GM23248 (cell line): ENCODE data around the gene KIF18A. TPM values are rescaled to one million over a fixed set of nuclear protein-coding genes. Genes with fewer than 3 reads are reported as not detected.

ENCODE experiments used
- DNase-seq: peaks from one replicate; pipeline ENCODE4 v3.0.0-alpha.2; 2015
- H2AFZ ChIP-seq: fragments of 200-600 bp; sonication (generic); 2 replicates; pipeline ENCODE4 v1.6.1; 2016; ENCODE audit warnings: antibody characterized with exemption
- H3F3A ChIP-seq: fragments of 200-600 bp; sonication (generic); 2 replicates; pipeline ENCODE4 v1.6.1; 2016; ENCODE audit warnings: mild to moderate bottlenecking, antibody characterized with exemption, mixed run types; ENCODE audit not compliant: insufficient read depth
- H3K27ac ChIP-seq: fragments of 200-600 bp; sonication (generic); 2 replicates; pipeline ENCODE4 v1.5.1; 2016; ENCODE audit warnings: mild to moderate bottlenecking
- H3K27me3 ChIP-seq: fragments of 200-600 bp; sonication (generic); replicated peaks from 2 replicates; pipeline ENCODE4 v1.6.1; 2016; ENCODE audit warnings: mild to moderate bottlenecking; ENCODE audit not compliant: insufficient read depth
- H3K36me3 ChIP-seq: fragments of 200-600 bp; sonication (generic); 2 replicates; pipeline ENCODE4 v1.6.1; 2016; ENCODE audit warnings: low read depth, mild to moderate bottlenecking
- H3K4me1 ChIP-seq: fragments of 200-600 bp; sonication (generic); 2 replicates; pipeline ENCODE4 v1.6.1; 2016; ENCODE audit warnings: mild to moderate bottlenecking; ENCODE audit not compliant: insufficient read depth
- H3K4me2 ChIP-seq: fragments of 200-600 bp; sonication (generic); one replicate; pipeline ENCODE4 v1.6.1; 2016; ENCODE audit warnings: mild to moderate bottlenecking; ENCODE audit not compliant: unreplicated experiment
- H3K4me3 ChIP-seq: fragments of 200-600 bp; sonication (generic); 2 replicates; pipeline ENCODE4 v1.5.1; 2016; ENCODE audit warnings: mild to moderate bottlenecking
- H3K79me2 ChIP-seq: fragments of 200-600 bp; sonication (generic); 2 replicates; pipeline ENCODE4 v1.6.1; 2016; ENCODE audit warnings: mild to moderate bottlenecking; ENCODE audit not compliant: insufficient read depth
- H3K9ac ChIP-seq: fragments of 200-600 bp; sonication (generic); 2 replicates; pipeline ENCODE4 v1.6.1; 2016; ENCODE audit warnings: mild to moderate bottlenecking
- H3K9me2 ChIP-seq: fragments of 200-600 bp; sonication (generic); 2 replicates; pipeline ENCODE4 v1.6.1; 2016; ENCODE audit warnings: mixed run types, mild to moderate bottlenecking, moderate library complexity; ENCODE audit not compliant: insufficient read depth
- H3K9me3 ChIP-seq: fragments of 200-600 bp; sonication (generic); one replicate; pipeline ENCODE4 v1.6.1; 2017; ENCODE audit warnings: low read depth
- H4K20me1 ChIP-seq: fragments of 200-600 bp; sonication (generic); 2 replicates; pipeline ENCODE4 v1.6.0; 2016; ENCODE audit not compliant: insufficient read depth
- EZH2 ChIP-seq: fragments of 200-600 bp; sonication (generic); IDR thresholded peaks from 2 replicates; pipeline ENCODE4 v1.6.1; 2018; ENCODE audit warnings: antibody characterized with exemption, mild to moderate bottlenecking; ENCODE audit not compliant: insufficient read depth, poor library complexity, severe bottlenecking
- EZH2phosphoT487 ChIP-seq: fragments of 200-600 bp; sonication (generic); IDR thresholded peaks from 2 replicates; pipeline ENCODE4 v1.6.1; 2018; ENCODE audit warnings: antibody characterized with exemption, moderate library complexity, mild to moderate bottlenecking, low read depth; ENCODE audit not compliant: insufficient read depth
- WGBS, 2 experiments: methylation state at CpG; one replicate each; pipeline ENCODE4 v1.1.6; 2015 to 2017; ENCODE audit warnings: low lambda C conversion rate in 2 of 2, low coverage in 1 of 2; ENCODE audit errors: missing lambda C conversion rate in 2 of 2; 5-methylcytosine and 5-hydroxymethylcytosine counted together
- in situ Hi-C: fragments of 300-500 bp; cut with MboI; formaldehyde crosslinking; loops from 2 replicates; pipeline ENCODE4 v1.15.0; 2020
- polyA plus RNA-seq: library from polyadenylated mRNA; unstranded; fragments of >200 nt; fragmentation: Nextera tagmentation; extraction: Ambion mirVana; gene quantifications from 2 replicates; pipeline ENCODE4 v1.2.1, GENCODE V29; 2016
- total RNA-seq: library from RNA; depleted of rRNA; stranded (reverse); fragments of >200 nt; shearing (Covaris generic); gene quantifications from 2 replicates; pipeline ENCODE4 v1.2.3, GENCODE V29; 2014

Gene KIF18A
- total and polyA plus RNA-seq, 2 experiments from 2014 or later = 7.8 to 9.1 TPM

DNA sequence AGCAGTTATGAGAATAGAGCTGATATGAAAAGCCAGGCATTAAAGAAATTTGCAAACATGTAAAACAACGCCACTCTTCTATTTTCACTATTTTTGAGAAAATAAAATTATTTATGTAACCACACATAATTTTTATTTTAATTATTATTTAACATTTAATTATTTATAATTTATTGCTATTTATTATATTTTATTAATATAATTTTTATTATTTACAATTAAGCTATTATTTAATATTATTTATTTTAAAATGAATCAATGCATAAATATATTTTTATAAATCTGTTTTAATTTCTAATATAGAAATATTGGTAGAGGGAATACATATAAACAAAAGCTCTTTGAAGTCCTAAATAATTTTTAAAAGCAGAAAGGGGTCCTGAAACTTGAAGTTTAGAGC, 36.7 kb downstream of the KIF18A start:
- Histone ChIP-seq H3K4me3 (no peak overlapping the region), H4K20me1 (no peaks in the 10 kb centered on the region), H3K27ac (no peak overlapping the region), H3K79me2 (no peaks in the 10 kb centered on the region), H3K4me2 (no peak overlapping the region), H2AFZ (no peak overlapping the region), H3K9me3 (no peaks in the 10 kb centered on the region), H3K9ac (no peak overlapping the region), H3K4me1 (peaks cover 12% of the 10 kb centered on the region), H3K27me3 (no peaks in the 10 kb centered on the region), H3K9me2 (no peaks in the 10 kb centered on the region), H3K36me3 (peaks cover 9% of the 10 kb centered on the region; the same call in 1 of the 2 replicates), H3F3A (no peaks in the 10 kb centered on the region)
- WGBS, 2 experiments = 94 to 100% methylated on average over 1 of the region's 1 CpG
- no peak for TF ChIP-seq EZH2phosphoT487
- TF ChIP-seq EZH2 = no peak
- in situ Hi-C loops = no loop called here
- no peak for DNase-seq

DNA sequence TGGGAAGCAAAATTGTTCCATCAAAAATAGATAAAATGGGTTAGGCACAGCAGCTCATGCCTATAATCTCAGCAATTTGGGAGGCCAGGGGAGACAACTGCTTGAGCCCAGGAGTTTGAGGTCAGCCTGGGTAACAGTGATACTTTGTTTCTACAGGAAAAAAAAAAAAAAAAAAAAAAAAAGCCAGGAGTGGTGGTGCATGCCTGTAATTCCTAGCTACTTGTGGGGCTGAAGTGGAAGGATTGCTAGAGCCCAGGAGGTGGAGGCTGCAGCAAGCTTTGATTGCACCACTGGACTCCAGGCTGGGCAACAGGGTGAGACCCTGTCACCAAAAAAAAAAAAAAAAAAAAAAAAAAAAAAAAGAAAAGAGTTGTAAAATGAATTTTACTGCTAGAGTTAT, 49.6 kb downstream of the KIF18A start:
- Histone ChIP-seq H3K27ac (no peak overlapping the region), H3K4me1 (no peaks in the 10 kb centered on the region), H3K4me2 (no peak overlapping the region), H3K9ac (no peak overlapping the region), H3K36me3 (peaks cover 7% of the 10 kb centered on the region; the same call in 1 of the 2 replicates), H3K9me2 (no peaks in the 10 kb centered on the region), H2AFZ (no peak overlapping the region), H3K79me2 (no peaks in the 10 kb centered on the region), H3F3A (no peaks in the 10 kb centered on the region), H3K9me3 (no peaks in the 10 kb centered on the region), H4K20me1 (no peaks in the 10 kb centered on the region), H3K4me3 (no peak overlapping the region), H3K27me3 (no peaks in the 10 kb centered on the region)
- in situ Hi-C loops = no loop called here
- TF ChIP-seq EZH2 (no peak), EZH2phosphoT487 (no peak)
- peak; percentile 6 for DNase-seq

DNA sequence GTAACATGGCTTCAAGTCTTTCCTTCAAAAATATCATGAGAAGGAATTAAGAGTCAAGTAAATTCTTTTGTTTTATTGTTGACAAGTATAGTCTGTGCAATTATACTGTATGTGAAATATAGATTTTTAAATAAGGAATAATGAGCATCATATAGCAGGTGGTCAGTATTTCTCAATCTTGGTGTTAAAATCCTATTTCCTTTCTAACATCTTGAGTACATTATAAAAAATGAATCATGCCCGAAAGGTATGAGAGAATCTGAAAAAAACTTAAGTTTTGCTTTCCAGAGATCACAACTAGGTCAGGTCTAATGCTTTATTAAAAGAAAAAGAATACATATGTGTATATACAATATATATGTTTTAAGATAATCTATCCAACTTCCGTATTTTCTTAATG, 53.1 kb downstream of the KIF18A start:
- Histone ChIP-seq H3K27me3 (no peaks in the 10 kb centered on the region), H3K4me2 (no peak overlapping the region), H3K9me2 (no peaks in the 10 kb centered on the region), H3K27ac (no peak overlapping the region), H3K9ac (no peak overlapping the region), H2AFZ (no peak overlapping the region), H4K20me1 (no peaks in the 10 kb centered on the region), H3K79me2 (no peaks in the 10 kb centered on the region), H3F3A (no peaks in the 10 kb centered on the region), H3K9me3 (no peaks in the 10 kb centered on the region), H3K36me3 (no peaks in the 10 kb centered on the region), H3K4me3 (no peak overlapping the region), H3K4me1 (no peaks in the 10 kb centered on the region)
- TF ChIP-seq EZH2phosphoT487 (no peak), EZH2 (no peak)
- 93 to 96% methylated on average over 2 of the region's 2 CpGs for WGBS, 2 experiments
- DNase-seq = peak; percentile 8
- in situ Hi-C loops = no loop called here

DNA sequence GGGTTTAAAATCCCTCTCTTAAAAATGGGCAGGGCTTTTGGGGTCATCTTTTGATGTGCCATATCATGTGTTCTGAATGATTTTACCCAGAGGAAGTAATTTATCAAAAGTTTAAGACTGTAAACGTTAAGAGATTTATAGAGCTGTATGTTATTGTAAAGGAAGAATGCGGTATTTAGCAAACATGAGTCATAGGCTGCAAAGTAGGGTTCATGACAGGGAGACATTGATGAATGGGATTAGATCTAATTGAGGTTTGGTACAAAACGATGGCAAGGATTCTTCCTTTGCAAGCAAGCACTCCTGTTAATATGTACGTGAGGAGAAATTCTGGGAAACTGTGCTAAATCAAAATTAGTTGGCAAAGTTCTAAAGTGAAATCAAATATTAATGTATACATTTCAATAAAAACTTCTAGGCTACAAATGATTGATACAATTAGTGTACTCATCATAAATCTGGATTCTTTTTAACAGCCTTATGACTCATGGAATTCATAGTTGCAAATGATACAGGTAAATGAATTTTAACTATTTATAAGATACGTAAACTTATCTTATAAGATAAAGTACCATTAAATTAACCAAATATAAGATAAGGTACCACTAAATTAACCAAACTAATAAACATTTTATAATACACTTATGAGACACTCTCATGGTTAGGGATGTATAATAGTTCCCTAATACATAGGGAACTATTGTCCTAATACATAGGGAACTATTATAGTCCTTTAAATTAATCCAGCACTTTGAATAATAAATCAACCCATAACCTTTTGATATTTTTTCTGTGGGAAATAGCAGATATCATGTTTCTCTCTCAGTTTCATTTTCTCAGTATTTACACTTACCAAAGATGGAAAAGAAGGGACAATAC, 58.4 kb downstream of the KIF18A start:
- Histone ChIP-seq H3K9me3 (no peaks in the 10 kb centered on the region), H3K4me3 (no peak overlapping the region), H3K4me2 (no peak overlapping the region), H2AFZ (no peak overlapping the region), H3K9ac (no peak overlapping the region), H3K79me2 (no peaks in the 10 kb centered on the region), H3K27ac (no peak overlapping the region), H3K36me3 (no peaks in the 10 kb centered on the region), H3K9me2 (no peaks in the 10 kb centered on the region), H4K20me1 (no peaks in the 10 kb centered on the region), H3F3A (no peaks in the 10 kb centered on the region), H3K27me3 (no peaks in the 10 kb centered on the region), H3K4me1 (peaks cover 4% of the 10 kb centered on the region; the same call in 1 of the 2 replicates)
- in situ Hi-C loops = no loop called here
- 73 to 80% methylated on average over 5 of the region's 5 CpGs for WGBS, 2 experiments
- no peak for TF ChIP-seq EZH2
- no peak for TF ChIP-seq EZH2phosphoT487
- DNase-seq = no peak

DNA sequence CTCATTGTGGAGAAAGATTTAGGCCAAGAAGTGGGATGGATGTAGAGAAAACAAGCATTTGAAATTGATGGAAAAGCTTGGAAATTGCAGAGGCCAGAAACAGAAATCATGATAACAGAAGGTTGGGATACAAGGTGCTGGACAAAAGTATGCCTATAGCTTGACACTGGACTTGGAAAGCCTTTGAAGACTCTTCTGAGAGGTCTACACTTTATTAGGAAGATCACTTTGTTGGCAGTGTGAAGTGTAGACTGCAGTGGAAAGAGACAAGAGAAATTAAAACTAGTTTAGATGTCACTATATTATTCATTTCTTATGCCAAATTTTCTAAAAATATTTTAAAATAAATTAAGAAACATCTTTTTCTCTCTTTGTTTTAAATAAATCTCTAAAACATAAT, 59.1 kb downstream of the KIF18A start:
- H3K9me2 ChIP-seq = no peaks in the 10 kb centered on the region
- H3K27ac ChIP-seq = no peak overlapping the region
- H3K9ac ChIP-seq = no peak overlapping the region
- H3F3A ChIP-seq = no peaks in the 10 kb centered on the region
- no peak overlapping the region for H3K4me3 ChIP-seq
- TF ChIP-seq EZH2phosphoT487 = no peak
- no peak for TF ChIP-seq EZH2
- H3K4me2 ChIP-seq = no peak overlapping the region
- in situ Hi-C loops = no loop called here
- H3K36me3 ChIP-seq = no peaks in the 10 kb centered on the region
- no peak for DNase-seq
- no peaks in the 10 kb centered on the region for H3K79me2 ChIP-seq
- no peaks in the 10 kb centered on the region for H4K20me1 ChIP-seq
- H3K9me3 ChIP-seq = no peaks in the 10 kb centered on the region
- H3K4me1 ChIP-seq = peaks cover 4% of the 10 kb centered on the region; the same call in 1 of the 2 replicates
- H2AFZ ChIP-seq = no peak overlapping the region
- H3K27me3 ChIP-seq = no peaks in the 10 kb centered on the region
